GM18951 (cell line): ENCODE results near the gene SYNDIG1L.

Experiments used
- POLR2A ChIP-seq: IDR thresholded peaks from 4 replicates; pipeline ENCODE4 v1.6.1; 2011; ENCODE audit warnings: mild to moderate bottlenecking; ENCODE audit not compliant: insufficient read length, insufficient read depth; ENCODE audit errors: extremely low read depth
- in situ Hi-C: fragments of 300-500 bp; cut with MboI; formaldehyde crosslinking; loops from one replicate; pipeline ENCODE4 v1.12.0; 2022; ENCODE audit warnings: low sequenced_read_pairs, mixed read lengths, inconsistent platforms; ENCODE audit not compliant: unreplicated experiment

SYNDIG1L gene

GRCh38 chr14:74419086-74419485, 6.9 kb downstream of the SYNDIG1L start:
- in situ Hi-C loops, result no loop called here
- TF ChIP-seq POLR2A, result no peak

DNA sequence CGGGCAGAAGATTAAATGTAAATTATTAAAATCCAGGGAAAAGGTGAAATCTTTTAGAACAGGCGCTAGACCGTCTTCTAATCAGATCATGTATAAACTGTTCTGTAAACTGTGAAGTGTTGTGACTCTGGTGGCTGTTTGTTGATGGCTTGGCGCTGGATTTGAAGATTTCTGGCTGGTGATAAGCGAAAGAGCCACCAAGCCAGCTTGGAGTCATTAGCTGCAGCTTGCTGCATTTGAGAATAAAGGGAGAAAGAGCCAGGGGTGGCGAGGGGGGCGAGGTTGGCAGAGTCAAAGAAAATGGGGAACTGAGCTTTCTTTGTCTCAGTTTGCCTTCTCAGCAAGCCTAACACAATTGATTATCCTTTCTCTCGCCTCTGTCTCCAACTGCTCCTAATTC, 8.0 kb downstream of the SYNDIG1L start:
- TF ChIP-seq POLR2A, result no peak
- in situ Hi-C loops, result no loop called here

- in situ Hi-C loops, result no loop called here
- TF ChIP-seq POLR2A, result no peak
Observed at GRCh38 chr14:74417611-74418010, 8.4 kb downstream of the SYNDIG1L start.

DNA sequence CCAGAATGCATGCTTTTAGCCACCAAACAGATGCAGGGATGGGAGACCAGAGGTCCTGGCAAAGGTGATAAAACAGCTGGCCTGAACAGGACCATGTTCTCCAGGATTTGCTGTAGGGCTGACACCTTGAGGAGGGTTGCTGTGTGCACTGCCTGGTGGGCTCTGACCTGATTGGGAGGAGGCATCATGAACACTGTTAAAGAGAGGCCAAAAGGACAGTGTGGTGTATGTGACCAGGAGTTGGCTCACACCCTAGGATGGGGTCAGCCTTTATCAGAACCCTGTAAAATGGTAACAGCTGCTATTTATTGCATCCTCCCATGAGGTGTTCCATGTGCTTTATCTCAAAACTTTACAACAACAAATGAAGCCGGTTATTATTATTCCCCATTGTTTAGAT, 8.8 kb downstream of the SYNDIG1L start:
- TF ChIP-seq POLR2A, result no peak
- in situ Hi-C loops, result no loop called here

DNA sequence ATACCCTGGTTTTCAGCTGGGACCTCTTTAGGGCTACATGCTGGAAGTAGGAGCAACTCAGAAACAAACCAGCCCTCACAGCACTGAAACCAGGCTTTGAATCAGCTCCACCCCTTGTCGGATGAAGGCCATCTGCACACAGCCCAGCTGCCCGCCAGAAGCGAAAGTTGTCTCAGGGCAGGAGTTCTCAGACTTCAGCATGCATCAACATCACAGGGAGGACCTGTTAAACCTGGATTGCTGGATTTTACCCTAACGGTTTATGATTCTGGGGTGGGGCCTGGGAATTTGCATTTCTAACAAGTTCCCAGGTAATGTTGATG, 10.9 kb downstream of the SYNDIG1L start:
- in situ Hi-C loops, result no loop called here
- no peak for TF ChIP-seq POLR2A

GRCh38 chr14:74414403-74415114, 11.5 kb downstream of the SYNDIG1L start:
- in situ Hi-C loops, result no loop called here
- TF ChIP-seq POLR2A, result no peak

DNA sequence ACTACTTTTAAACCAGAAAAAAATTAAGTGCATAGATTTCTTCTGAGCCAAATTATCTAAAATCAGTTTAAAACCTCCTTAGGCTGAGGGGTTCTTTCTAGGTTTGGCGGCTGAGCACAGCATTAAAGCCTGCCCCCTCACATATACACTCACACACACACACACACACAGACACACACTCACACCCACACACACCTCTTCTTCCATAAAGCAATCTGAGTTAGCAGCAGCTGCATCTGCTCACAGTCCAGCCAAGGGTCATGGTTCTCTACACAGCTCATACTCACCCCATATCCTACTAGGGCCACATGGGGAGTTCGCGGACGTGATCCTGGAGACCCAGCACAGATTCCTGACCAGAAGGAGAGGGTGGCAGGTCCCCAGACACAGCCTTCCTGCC, 12.4 kb downstream of the SYNDIG1L start:
- no peak for TF ChIP-seq POLR2A
- in situ Hi-C loops, result no loop called here

- in situ Hi-C loops, result no loop called here
- TF ChIP-seq POLR2A, result no peak
Observed at GRCh38 chr14:74412753-74413152, 13.3 kb downstream of the SYNDIG1L start.

DNA sequence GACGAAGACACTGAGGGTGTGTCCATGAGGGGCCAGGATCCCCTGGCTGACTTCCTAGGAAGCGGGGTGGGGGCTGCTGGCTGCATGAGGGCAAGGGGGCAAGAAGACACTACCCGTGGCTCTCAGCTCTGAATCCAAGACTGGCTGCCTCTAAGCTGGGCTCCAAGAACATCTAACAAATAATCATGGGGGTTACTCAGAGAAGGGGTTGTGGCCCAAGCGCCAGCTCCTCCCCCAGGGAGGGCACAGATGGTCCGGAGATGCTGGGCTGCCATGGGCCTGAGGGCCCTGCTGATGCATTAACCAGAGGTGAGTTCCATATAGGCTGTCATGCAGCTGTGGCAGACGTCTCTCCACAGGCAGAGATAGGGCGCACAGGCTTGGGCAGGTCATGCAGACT, 14.3 kb downstream of the SYNDIG1L start:
- in situ Hi-C loops, result no loop called here
- TF ChIP-seq POLR2A, result no peak

GRCh38 chr14:74409441-74409840, 16.6 kb downstream of the SYNDIG1L start:
- no peak for TF ChIP-seq POLR2A
- in situ Hi-C loops, result no loop called here

DNA sequence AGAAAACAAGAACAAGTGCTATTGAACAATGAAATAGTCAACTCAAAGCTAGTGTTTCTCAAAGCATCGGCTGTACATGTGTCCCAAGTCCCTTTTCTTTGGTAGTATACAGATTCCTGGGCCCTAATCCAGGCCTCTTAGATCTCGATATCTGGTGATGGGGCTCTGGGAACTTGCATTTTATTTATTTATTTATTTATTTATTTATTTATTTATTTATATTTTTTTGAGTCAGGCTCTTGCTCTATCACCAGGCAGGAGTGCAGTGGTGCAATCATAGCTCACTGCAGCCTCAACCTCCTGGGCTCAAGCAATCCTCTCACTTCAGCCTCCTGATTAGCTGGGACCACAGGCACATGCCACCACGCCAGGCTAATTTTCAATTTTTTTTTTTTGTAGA, 17.1 kb downstream of the SYNDIG1L start:
- in situ Hi-C loops, result no loop called here
- TF ChIP-seq POLR2A, result no peak

- in situ Hi-C loops, result no loop called here
- no peak for TF ChIP-seq POLR2A
Observed at GRCh38 chr14:74407801-74408154, 18.2 kb downstream of the SYNDIG1L start.

DNA sequence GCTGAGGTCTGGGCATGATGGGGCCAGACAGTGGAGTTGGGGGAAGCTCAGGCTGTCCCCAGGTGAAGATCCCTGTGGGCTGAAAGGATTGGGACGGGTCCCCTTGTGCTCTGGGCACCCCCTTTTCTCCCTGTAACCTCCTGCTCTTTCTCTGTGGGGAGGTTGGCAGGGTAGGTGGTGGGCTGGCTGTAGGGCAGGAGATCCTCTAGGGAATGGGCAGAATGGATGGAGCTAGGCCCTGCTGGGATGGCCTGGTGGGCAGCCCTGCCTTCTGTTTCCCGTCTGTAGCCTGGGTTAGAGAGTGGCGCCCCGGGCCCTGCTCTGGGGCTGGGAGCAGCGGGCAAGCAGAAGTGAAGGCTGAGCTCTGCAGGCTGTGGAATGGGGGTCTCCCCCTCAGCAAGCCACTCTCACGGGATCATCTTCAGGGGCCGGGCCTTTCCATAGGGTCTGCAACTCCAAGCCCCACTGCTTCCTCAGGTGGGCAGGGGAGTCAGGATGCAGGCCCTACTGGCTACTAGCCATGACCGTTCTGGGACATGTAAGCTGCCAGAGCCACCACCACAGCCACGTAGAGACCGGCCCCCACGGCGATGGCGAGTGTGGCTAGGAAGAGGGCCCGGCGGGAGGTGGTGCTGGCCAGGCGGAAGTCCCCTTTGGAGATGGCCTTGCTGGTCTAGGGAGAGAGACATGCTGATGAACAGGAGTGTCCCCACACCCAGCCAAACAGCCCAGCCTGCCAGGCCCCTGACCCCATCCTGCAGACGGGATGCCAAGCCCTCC, 18.8 kb downstream of the SYNDIG1L start:
- TF ChIP-seq POLR2A, result no peak
- in situ Hi-C loops, result no loop called here

GRCh38 chr14:74405663-74406062, 20.3 kb downstream of the SYNDIG1L start:
- no peak for TF ChIP-seq POLR2A
- in situ Hi-C loops, result no loop called here

- in situ Hi-C loops, result no loop called here
- no peak for TF ChIP-seq POLR2A
Observed at GRCh38 chr14:74404435-74404834, 21.6 kb downstream of the SYNDIG1L start.
